ENCODE measurements around the gene CNNM4.

DNA sequence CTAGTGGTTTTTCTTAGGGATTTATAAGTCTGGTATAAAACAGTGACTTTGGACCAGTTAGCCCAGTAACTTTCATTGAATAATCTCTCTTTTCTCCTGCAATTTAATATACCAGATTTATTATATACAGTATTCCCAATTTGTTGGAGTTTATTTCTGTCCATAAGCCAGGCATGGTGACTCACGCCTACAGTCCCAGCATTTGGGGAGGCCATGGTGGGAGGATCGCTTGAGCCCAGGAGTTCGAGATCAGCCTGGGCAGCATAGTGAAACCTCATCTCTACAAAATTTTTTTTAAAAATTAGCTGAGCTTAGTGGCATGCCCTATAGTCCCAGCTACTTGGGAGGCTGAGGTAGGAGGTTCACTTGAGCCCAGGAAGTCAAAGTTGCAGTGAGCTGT, 26.7 kb downstream of the CNNM4 start:
- TF ChIP-seq POLR2AphosphoS5 (IDR thresholded peaks at IDR 0.05) = no peak
- TF ChIP-seq, protein P1, sequence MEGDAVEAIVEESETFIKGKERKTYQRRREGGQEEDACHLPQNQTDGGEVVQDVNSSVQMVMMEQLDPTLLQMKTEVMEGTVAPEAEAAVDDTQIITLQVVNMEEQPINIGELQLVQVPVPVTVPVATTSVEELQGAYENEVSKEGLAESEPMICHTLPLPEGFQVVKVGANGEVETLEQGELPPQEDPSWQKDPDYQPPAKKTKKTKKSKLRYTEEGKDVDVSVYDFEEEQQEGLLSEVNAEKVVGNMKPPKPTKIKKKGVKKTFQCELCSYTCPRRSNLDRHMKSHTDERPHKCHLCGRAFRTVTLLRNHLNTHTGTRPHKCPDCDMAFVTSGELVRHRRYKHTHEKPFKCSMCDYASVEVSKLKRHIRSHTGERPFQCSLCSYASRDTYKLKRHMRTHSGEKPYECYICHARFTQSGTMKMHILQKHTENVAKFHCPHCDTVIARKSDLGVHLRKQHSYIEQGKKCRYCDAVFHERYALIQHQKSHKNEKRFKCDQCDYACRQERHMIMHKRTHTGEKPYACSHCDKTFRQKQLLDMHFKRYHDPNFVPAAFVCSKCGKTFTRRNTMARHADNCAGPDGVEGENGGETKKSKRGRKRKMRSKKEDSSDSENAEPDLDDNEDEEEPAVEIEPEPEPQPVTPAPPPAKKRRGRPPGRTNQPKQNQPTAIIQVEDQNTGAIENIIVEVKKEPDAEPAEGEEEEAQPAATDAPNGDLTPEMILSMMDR (IDR thresholded peaks at IDR 0.05 in 8 of 11, conservative IDR thresholded peaks at IDR 0.05 in 3 of 11) = no peak
- TF ChIP-seq POLR2A (IDR thresholded peaks at IDR 0.05) = no peak
